Endothelial cell of umbilical vein (primary cell): ENCODE measurements around the gene LCE1F. TPM values are rescaled to one million over a fixed set of nuclear protein-coding genes. Genes with fewer than 3 reads are reported as not detected.

Experiments used
- BruUV-seq: library from RNA; stranded (reverse); fragments of 400-500 nt; replicated peaks from 2 replicates; lab custom pipeline; 2021; lab: Mats Ljungman, UMichigan
- CTCF ChIA-PET: fragments of 300-600, 350-600 bp; sonication (Branson Sonifier 250); formaldehyde crosslinking; loops from one replicate; lab custom pipeline; 2021; ENCODE audit warnings: antibody characterized with exemption, inconsistent platforms; lab: Charles Lee
- POLR2A ChIA-PET: fragments of 300-600, 350-600 bp; sonication (Branson Sonifier 250); formaldehyde crosslinking; loops from one replicate; lab custom pipeline; 2021; ENCODE audit warnings: antibody characterized with exemption, inconsistent platforms; lab: Charles Lee
- DNase-seq: peaks from one replicate; pipeline ENCODE4 v3.0.0-alpha.2; 2011; ENCODE audit warnings: low read depth, low spot score
- FAIRE-seq: peaks from 2 replicates; lab custom pipeline; 2011; peaks lifted over from hg19 to GRCh38; lab: Jason Lieb, UNC
- H2AFZ ChIP-seq: 2 replicates; pipeline ENCODE4 v1.6.0; 2012; ENCODE audit warnings: low read depth, low read length, control low read depth, inconsistent platforms
- H3K27ac ChIP-seq: 2 replicates; pipeline ENCODE4 v1.5.1; 2011; ENCODE audit warnings: low read depth, mild to moderate bottlenecking, control low read depth, low read length, moderate library complexity; ENCODE audit not compliant: insufficient read depth
- H3K27me3 ChIP-seq, 2 experiments: 2 replicates each; pipeline versions ENCODE4 v1.6.0 to v1.6.1; 2011; ENCODE audit warnings: low read length in 2 of 2, mixed read lengths in 1 of 2; ENCODE audit not compliant: control insufficient read depth in 2 of 2, insufficient read depth in 2 of 2
- H3K36me3 ChIP-seq, 2 experiments: 2 replicates in 1 of 2; 3 replicates in 1 of 2; pipeline ENCODE4 v1.5.1; 2011; ENCODE audit warnings: low read length in 2 of 2, mild to moderate bottlenecking in 1 of 2, moderate library complexity in 1 of 2; ENCODE audit not compliant: control insufficient read depth in 2 of 2, insufficient read depth in 2 of 2; ENCODE audit errors: extremely low read depth in 1 of 2
- H3K4me1 ChIP-seq: 3 replicates; pipeline ENCODE4 v1.5.1; 2011; ENCODE audit warnings: mild to moderate bottlenecking, low read length; ENCODE audit not compliant: control insufficient read depth, insufficient read depth; ENCODE audit errors: extremely low read depth
- H3K4me2 ChIP-seq: 2 replicates; pipeline ENCODE4 v1.6.1; 2011; ENCODE audit warnings: low read length, control low read depth, mixed read lengths; ENCODE audit not compliant: insufficient read depth
- H3K4me3 ChIP-seq, 3 experiments: fragments of 200-600 bp in 1 of 3; sonication (generic), shearing (Covaris generic) in 1 of 3; replicated peaks in 1 of 3; 2 replicates each; pipeline ENCODE4 v1.5.1; 2011 to 2016; ENCODE audit warnings: control low read depth in 3 of 3, low read length in 3 of 3, mild to moderate bottlenecking in 2 of 3, inconsistent platforms in 1 of 3, low read depth in 1 of 3, moderate library complexity in 1 of 3; ENCODE audit not compliant: insufficient read depth in 1 of 3
- H3K79me2 ChIP-seq: 2 replicates; pipeline ENCODE4 v1.6.0; 2012; ENCODE audit warnings: low read length, inconsistent platforms; ENCODE audit not compliant: control insufficient read depth, insufficient read depth
- H3K9ac ChIP-seq: replicated peaks from 2 replicates; pipeline ENCODE3; 2011; ENCODE audit warnings: low read length, control low read depth; ENCODE audit not compliant: insufficient read depth; ENCODE audit errors: extremely low read depth
- H3K9me1 ChIP-seq: replicated peaks from 3 replicates; pipeline ENCODE4 v1.6.0; 2011; ENCODE audit warnings: mild to moderate bottlenecking, low read length; ENCODE audit not compliant: control insufficient read depth, insufficient read depth; ENCODE audit errors: extremely low read depth
- H3K9me3 ChIP-seq: replicated peaks from 2 replicates; pipeline ENCODE4 v1.5.1; 2012; ENCODE audit warnings: low read length, inconsistent platforms; ENCODE audit not compliant: control insufficient read depth, insufficient read depth
- H4K20me1 ChIP-seq: replicated peaks from 2 replicates; pipeline ENCODE3; 2011; ENCODE audit warnings: mild to moderate bottlenecking, low read length; ENCODE audit not compliant: control insufficient read depth, insufficient read depth; ENCODE audit errors: extremely low read depth
- EZH2 ChIP-seq: IDR thresholded peaks from 2 replicates; pipeline ENCODE4 v1.6.1; 2012; ENCODE audit warnings: borderline replicate concordance, low read depth, mild to moderate bottlenecking, moderate library complexity, low read length, inconsistent platforms; ENCODE audit not compliant: severe bottlenecking
- FOS ChIP-seq: IDR thresholded peaks from 2 replicates; pipeline ENCODE4 v1.6.1; 2011; ENCODE audit warnings: mild to moderate bottlenecking, low read length, moderate library complexity, borderline replicate concordance; ENCODE audit not compliant: insufficient read depth
- GATA2 ChIP-seq: IDR thresholded peaks from 2 replicates; pipeline ENCODE4 v1.7.0; 2011; ENCODE audit warnings: low read depth, mild to moderate bottlenecking, moderate library complexity, mixed read lengths, low read length; ENCODE audit not compliant: insufficient read length, insufficient read depth
- JUN ChIP-seq: IDR thresholded peaks from 2 replicates; pipeline ENCODE4 v1.6.1; 2011; ENCODE audit warnings: borderline replicate concordance, low read depth; ENCODE audit not compliant: insufficient read length, insufficient read depth
- MAX ChIP-seq: IDR thresholded peaks from 2 replicates; pipeline ENCODE4 v1.6.1; 2011; ENCODE audit not compliant: insufficient read depth, insufficient read length
- MYC ChIP-seq: IDR thresholded peaks from one replicate; pipeline ENCODE4 v1.6.1; 2011; ENCODE audit warnings: mild to moderate bottlenecking, low read depth, low read length
- POLR2A ChIP-seq: IDR thresholded peaks from 2 replicates; pipeline ENCODE4 v1.6.1; 2012; ENCODE audit warnings: low read depth, mild to moderate bottlenecking, control low read depth, low read length
- POLR2AphosphoS5 ChIP-seq: IDR thresholded peaks from 2 replicates; pipeline ENCODE4 v1.6.1; 2012; ENCODE audit warnings: low read depth, mild to moderate bottlenecking, control low read depth, low read length, moderate library complexity; ENCODE audit not compliant: insufficient read depth
- dilution Hi-C: fragments of 300-500 bp; cut with MboI; formaldehyde crosslinking; loops from one replicate; pipeline ENCODE4 v1.15.0; 2019; ENCODE audit warnings: low sequenced_read_pairs; ENCODE audit not compliant: extremely low pct_ligation_motif_present
- intact Hi-C: fragments of 100-400 bp; cut with micrococcal nuclease; formaldehyde crosslinking; loops from one replicate; pipeline ENCODE4 v1.10.0; 2022
- polyA plus RNA-seq, 4 experiments: library from polyadenylated mRNA; depleted of rRNA in 3 of 4; stranded (reverse) in 3 of 4; unstranded in 1 of 4; fragments of >200 nt; gene quantifications; 2 replicates each; pipeline versions ENCODE4 v1.2.1 to v1.2.3, GENCODE V29; 2011 to 2012; ENCODE audit warnings: missing spikeins in 1 of 4
- total RNA-seq: library from RNA; stranded (reverse); gene quantifications from 2 replicates; pipeline ENCODE4 v1.2.3, GENCODE V29; 2021
- TF ChIP-seq, protein P1 (sequence below), 2 donors: IDR thresholded peaks; 1 replicate in 1 of 2; 2 replicates in 1 of 2; pipeline ENCODE4 v1.5.1; 2011; ENCODE audit warnings: low read length in 2 of 2, mild to moderate bottlenecking in 2 of 2, moderate library complexity in 2 of 2, control low read depth in 1 of 2, inconsistent platforms in 1 of 2, low read depth in 1 of 2; ENCODE audit not compliant: insufficient read depth in 1 of 2; ENCODE audit errors: extremely low read depth in 1 of 2

LCE1F gene
- total and polyA plus RNA-seq, 2 donors (not counting 3 experiments of a cell fraction or from before 2014, with no cell fraction given), result not detected

GRCh38 chr1:152770411-152770810 lies 4.5 kb upstream of the LCE1F start:
- dilution Hi-C loops (no loop called here), intact Hi-C loops (no loop called here)
- no peaks in the 10 kb centered on the region for H3K9me1 ChIP-seq
- H3K4me1 ChIP-seq, result no peaks in the 10 kb centered on the region
- H3K27ac ChIP-seq, result no peak overlapping the region
- H3K27me3 ChIP-seq, result no peaks in the 10 kb centered on the region
- no peaks in the 10 kb centered on the region for H4K20me1 ChIP-seq
- no peaks in the 10 kb centered on the region for H3K9me3 ChIP-seq
- CTCF ChIA-PET, result no interaction called here
- no peak overlapping the region for H3K9ac ChIP-seq
- no peak overlapping the region for H3K4me3 ChIP-seq
- no TSS peak for BruUV-seq
- H2AFZ ChIP-seq, result no peak overlapping the region
- TF ChIP-seq MAX (no peak), JUN (no peak), POLR2AphosphoS5 (no peak), GATA2 (no peak), EZH2 (no peak), MYC (no peak), FOS (no peak), POLR2A (no peak)
- TF ChIP-seq, protein P1, sequence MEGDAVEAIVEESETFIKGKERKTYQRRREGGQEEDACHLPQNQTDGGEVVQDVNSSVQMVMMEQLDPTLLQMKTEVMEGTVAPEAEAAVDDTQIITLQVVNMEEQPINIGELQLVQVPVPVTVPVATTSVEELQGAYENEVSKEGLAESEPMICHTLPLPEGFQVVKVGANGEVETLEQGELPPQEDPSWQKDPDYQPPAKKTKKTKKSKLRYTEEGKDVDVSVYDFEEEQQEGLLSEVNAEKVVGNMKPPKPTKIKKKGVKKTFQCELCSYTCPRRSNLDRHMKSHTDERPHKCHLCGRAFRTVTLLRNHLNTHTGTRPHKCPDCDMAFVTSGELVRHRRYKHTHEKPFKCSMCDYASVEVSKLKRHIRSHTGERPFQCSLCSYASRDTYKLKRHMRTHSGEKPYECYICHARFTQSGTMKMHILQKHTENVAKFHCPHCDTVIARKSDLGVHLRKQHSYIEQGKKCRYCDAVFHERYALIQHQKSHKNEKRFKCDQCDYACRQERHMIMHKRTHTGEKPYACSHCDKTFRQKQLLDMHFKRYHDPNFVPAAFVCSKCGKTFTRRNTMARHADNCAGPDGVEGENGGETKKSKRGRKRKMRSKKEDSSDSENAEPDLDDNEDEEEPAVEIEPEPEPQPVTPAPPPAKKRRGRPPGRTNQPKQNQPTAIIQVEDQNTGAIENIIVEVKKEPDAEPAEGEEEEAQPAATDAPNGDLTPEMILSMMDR (IDR thresholded peaks at IDR 0.05; ENCODE audit: extremely low read depth in 1 of 2, insufficient read depth in 1 of 2, low read depth in 1 of 2, low read length in 2 of 2), result no peak
- POLR2A ChIA-PET, result no interaction called here
- H3K36me3 ChIP-seq, result no peaks in the 10 kb centered on the region
- no peak overlapping the region for H3K4me2 ChIP-seq
- DNase-seq (no peak), FAIRE-seq (no peak)
- H3K79me2 ChIP-seq, result no peaks in the 10 kb centered on the region
